HG03342 (cell line): Measurements from ENCODE around the gene RBM23.
"Not testable (repeated sequence)": the region's sequence is repeated elsewhere in the genome, so short reads cannot be mapped to it uniquely, and the experiment has no call there.

ENCODE experiments used
- ATAC-seq: cut with Tn5 transposase; IDR thresholded peaks from one replicate; pipeline ENCODE4 v1.9.1; 2021; ENCODE audit warnings: mild to moderate bottlenecking, moderate library complexity; ENCODE audit not compliant: unreplicated experiment

Gene RBM23

DNA sequence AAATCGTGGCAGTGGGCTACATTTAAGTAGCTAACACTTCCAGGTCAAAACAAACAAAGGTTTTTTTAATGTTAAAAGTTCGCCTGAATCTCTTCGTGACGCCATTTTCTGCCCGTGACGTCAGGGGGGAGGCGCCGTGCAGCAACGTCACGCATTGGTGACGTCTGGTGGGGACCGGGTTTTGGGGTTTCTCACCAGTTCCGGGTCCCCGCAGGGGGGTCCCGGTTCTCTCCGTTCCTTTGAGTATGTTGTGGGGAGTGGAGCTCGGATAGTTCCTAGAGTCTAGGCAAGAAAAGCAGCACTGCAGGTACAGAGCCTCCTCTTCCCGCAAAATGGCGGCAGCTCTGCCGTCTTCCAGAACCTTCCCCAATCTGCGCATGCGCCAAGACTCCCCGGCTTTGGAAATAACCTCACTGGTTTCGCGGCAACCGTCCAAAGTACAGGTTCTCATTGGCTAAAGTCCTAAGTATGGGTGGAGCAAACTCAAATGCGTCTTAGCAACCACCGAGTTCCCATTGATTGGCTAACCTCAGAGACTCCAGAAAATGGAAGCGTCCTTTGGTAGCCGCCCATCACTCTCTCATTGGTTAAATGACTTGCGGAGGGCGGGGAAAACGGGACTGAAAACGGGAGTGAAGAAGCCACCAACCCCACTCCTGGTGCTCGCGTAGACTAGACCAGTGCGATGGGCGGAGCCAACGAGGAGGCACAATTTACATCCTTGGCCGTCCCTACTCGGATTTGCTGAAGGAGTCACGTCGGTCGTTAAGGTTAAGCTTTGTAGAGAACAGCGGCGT lies at the start of gene RBM23:
Gene RBM23 (minus strand): TSS at position 346 of the 797 bp plus-strand sequence.
- peak; percentile 90 for ATAC-seq

GRCh38 chr14:22966783-22967269 lies 47.9 kb upstream of the RBM23 start:
- no peak for ATAC-seq

DNA sequence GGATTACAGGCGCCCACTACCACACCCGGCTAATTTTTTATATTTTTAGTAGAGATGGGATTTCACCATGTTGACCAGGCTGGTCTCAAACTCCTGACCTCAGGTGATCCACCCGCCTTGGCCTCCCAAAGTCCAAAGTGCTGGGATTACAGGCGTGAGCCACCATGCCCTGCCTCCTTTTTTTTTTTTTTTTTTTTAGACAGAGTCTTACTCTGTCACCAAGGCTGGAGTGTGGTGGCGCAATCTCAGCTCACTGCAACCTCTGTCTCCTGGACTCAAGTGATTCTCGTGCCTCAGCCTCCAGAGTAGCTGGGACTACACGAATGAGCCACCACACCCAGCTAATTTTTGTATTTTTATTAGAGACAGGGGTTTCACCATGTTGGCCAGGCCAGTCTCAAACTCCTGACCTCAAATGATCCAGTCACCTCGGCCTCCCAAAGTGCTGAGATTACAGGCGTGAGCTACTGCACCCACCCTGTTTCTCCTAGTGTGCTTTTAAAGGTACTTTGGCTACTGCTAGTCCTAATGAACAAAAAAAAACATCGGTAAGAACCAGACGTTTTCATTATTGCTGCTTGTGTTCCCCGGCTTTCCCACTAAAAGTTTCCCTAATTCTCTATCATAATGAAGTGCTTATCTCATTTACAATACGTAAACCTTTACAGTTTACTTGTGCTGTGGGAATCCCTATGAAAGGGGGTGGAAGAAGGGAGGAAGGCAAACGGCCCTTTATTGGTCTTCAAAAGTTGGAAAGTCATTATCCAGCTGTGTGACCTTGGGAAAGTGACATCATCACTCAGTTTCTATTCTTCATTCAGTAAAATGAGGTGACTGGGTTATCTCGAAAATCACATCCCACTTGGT lies 47.2 kb upstream of the RBM23 start:
- ATAC-seq: not testable (repeated sequence)

- ATAC-seq: no peak
Observed at GRCh38 chr14:22962061-22962676, 43.2 kb upstream of the RBM23 start.

DNA sequence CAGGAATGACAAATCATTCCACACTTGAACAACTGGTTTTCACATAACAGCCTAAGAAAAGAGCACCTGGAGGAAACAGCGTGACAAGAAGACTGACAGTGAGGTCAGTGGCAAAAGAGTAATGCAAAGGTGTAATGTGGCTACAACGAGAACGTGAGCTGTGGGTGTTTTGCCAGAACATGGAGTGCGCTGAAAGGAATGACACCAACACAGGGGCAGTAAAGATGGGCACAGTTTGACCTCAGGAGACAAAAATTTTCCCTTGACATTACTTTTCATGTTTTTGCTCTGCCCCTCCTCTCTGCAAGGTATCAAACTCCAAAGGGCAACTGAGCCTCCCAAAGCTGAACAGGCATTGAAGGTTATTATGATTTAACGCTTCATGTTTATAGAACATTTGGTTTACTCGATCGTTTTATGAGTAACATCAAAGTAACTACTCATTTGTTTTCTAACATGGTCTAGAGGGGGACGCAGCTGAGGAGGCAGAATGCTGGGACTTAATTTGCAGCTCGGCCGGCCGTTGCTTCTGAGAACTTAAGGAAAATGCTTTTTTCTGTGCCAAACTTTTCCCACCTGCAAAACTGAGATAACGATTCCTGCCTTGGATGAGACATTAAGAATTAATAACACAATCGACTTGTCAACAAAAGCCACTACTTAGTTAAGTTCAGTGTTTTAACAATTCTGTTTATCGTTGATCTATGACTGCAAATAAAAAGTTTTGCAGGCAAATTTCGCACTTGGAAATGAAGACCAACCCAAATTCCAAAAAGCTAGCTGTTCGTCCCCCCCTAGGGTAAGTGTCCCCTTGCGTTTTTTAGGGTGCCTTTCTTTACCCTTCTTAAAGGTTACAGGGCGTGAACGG lies 37.0 kb upstream of the RBM23 start:
- no peak for ATAC-seq

DNA sequence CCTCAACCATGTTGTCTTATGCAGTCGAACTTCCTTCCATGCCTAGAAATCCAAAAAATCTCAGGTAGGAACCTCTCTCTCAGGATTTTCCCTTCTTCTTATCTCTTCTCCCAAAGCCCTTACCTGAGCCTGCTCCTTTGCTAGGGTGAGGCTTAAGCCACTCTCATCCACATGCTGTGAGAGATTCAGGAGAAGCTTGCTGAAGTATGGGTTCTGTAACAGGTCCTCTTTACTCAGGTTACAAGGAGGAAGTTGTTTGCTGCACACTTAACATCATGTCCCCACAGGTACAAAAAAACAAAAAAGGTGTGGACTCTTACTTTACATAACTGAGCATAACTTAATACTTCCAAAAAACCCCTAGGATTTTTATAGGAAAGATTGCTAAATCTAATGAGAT lies 33.5 kb upstream of the RBM23 start:
- ATAC-seq: no peak

DNA sequence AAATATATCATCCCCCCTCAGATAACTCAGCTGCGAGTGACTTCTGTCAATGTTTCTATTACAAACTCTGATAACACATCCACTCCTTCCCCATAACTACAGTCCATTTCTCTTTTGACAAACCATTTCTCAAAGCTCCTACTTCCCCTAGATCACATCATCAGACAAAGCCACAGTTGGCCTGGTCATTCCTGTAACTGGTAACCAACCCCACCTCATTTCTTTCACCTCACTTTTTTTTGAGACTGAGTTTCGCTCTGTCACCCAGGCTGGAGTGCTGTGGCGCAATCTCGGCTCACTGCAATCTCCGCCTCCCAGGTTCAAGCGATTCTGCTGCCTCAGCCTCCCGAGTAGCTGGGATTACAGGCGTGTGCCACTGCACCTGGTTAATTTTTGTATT lies 32.8 kb upstream of the RBM23 start:
- not testable (repeated sequence) for ATAC-seq

DNA sequence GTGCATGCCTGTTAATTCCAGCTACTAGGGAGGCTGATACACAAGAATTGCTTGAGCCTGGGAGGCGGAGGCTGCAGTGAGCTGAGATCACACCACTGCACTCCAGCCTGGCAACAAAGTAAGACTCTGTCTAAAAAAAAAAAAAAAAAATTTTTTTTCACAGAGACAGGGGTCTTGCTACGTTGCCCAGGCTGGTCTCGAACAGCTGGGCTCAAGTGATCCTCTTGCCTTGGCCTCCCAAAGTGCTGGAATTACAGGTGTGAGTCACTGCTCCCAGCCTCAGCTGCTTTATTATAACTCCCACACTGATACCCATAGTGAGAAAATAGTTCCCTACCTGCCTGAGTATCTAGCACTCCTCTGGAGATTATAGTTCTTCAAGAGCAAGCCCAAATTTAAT lies 26.7 kb upstream of the RBM23 start:
- no peak for ATAC-seq

DNA sequence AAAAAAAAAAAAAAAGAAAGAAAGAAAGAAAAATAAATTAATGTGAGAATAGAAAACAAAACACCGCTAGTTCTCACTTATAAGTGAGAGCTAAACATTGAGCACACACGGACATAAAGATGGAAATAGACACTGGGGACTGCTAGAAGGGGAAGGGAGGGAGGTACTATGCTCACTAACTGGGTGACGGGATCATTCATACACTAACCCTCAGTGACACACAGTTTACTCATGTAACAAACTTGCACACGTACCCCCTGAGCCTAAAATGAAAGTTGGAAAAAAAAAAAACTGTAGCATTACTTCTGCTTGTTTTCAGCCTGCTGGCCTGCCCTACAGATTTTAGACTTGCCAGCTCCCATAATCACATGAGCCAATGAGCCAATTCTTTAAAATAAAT lies 20.7 kb upstream of the RBM23 start:
- no peak for ATAC-seq

- no peak for ATAC-seq
Observed at GRCh38 chr14:22935156-22935555, 16.2 kb upstream of the RBM23 start.

DNA sequence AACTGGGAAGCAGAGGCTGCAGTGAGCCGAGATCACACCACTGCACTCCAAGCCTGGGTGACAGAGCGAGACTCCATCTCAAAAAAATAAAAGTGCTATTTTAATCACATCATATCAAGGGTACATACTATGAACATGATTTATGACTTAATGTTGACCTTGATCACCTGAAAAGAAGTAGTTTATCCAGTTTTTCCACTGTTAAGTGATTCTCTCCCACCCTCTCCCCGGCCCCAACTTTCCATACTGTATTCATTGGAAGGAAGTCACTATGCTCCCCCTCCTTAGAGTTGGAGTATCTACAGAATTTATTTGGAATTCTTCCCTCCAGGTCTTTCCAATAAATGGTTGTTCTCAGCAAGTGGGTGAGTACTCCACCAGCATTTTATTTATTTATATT lies 13.2 kb upstream of the RBM23 start:
- ATAC-seq: no peak

GRCh38 chr14:22929961-22930364 lies 11.0 kb upstream of the RBM23 start:
- ATAC-seq: no peak

- ATAC-seq: peak; percentile 89
Observed at GRCh38 chr14:22929104-22929960, 10.4 kb upstream of the RBM23 start, which contains the start of gene PRMT5. TSS of gene PRMT5 (minus strand) at chr14:22929376. CDS start at chr14:22929361, 15 bp downstream.

DNA sequence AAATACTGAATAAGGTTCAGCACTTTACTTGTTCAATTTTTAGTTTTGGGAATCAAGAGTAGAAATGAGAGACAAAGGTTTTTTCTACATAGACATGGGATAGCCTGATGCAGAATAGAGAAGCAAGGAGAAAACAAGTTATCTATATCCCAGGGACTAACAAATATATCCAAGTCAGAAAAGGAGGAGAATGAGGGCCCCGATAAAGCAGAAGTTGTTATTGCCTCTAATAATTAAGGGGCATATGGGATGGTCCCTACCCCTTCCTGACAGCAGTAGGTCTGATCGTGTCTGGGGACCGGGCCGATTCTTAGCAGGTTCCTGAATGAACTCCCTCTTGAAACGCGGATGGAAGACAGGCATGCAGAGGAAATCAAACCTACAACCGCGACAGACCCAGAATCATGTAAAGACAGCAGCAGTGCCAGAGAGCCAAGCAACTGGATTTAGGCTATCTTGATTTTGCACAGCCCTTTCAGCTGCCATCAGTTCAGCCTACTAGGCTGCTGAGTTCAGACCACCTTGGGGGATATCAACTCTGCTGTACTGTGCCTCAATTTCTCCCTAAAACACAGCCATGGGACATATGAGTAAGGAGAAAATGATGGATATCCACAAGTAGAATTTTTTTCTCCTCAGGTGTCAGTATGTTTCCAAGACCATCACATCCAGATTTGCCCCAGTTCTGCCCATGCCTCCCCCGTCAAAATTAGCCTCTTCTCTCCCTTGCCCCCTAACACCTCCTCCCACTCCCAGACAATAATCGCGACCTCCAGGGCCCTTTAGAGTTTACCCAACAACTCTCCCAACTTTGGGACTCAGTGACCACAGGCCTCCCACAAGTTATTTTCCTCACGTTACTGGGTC lies 9.5 kb upstream of the RBM23 start:
- no peak for ATAC-seq

DNA sequence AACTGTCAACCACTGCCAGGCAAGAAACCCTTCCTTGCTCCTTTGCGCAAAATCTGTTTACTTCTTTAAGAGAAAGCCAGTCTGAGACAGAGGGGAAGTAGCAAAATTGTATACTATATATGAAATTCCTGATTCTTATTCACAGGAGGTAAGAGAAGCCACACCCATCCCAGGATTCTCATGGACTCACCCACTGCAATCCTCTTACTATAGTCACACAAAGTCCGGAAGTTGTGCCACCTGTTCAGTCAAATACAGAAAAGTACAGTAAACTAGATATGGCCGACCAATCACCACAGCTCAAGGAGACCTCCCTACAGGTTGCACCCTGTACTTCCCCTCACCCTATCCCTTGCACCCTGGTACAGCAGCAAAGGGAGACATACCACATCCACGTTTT lies 7.4 kb upstream of the RBM23 start:
- ATAC-seq: no peak

- no peak for ATAC-seq
Observed at GRCh38 chr14:22925513-22925912, 6.6 kb upstream of the RBM23 start.

DNA sequence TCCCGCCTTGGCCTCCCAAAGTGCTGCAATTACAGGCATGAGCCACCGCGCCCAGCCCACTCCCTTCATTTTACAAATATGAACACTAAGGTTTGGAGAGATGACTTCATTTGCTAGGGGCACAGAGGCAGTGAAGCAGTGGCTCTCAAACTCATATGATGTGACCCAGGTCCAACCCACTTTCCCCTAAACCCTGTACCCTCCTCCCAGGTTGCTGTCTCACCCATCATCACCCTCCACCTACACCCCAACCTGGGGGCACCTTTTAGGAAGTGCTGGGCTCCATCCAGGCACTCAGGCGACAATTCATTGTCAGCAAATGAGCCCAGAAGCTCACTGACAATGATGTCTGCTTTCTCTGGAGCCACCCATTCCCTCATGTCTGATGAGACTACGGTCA lies 4.8 kb upstream of the RBM23 start:
- ATAC-seq: no peak

DNA sequence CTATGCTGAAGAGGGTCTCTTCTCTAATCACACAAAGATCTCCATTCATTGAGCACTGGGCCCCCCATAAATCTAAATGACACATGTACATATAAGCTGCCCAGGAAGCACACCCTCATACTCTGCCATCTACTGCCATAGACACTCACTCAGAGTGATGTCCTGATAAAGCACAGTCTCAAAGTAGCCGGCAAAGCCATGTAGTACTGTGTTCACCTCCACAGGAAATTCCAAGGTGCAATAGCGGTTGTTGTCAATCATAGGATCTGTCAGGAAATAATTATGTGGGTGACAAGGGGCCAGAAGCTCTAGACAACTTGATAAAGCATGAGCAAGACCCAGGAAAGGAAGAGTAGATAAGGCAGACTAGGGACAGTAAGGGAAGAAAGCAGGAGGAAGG lies 3.3 kb upstream of the RBM23 start:
- ATAC-seq: no peak

DNA sequence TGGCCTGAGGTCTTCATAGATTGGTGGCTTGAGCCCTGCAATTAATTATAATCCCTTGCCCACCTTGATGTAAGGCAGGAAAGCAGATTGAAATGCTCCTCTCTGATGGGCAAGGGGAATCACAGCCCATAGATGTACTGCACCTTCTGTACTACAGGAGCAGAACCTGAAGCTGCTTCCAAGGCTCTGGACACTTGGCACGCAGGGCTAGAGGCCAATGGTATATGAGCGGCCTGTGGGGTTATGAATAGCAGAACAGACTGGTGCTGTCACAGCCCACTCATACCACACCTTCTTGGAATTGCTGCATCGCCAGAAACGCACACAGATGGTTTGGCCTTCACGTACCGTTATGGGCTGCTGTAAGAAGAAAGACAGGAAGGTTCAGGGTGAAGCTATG lies 1.7 kb upstream of the RBM23 start:
- ATAC-seq: no peak
